Raji (cell line): Measurements from ENCODE around the gene RSF1.
A peak's percentile ranks its signal among the peaks of the same experiment; 100 is the strongest.

Experiments
- POLR2A ChIP-seq: IDR thresholded peaks from 2 replicates; pipeline ENCODE4 v1.6.1; 2011; ENCODE audit warnings: low read depth, low read length, control low read depth; ENCODE audit not compliant: insufficient read depth

The RSF1 gene

DNA sequence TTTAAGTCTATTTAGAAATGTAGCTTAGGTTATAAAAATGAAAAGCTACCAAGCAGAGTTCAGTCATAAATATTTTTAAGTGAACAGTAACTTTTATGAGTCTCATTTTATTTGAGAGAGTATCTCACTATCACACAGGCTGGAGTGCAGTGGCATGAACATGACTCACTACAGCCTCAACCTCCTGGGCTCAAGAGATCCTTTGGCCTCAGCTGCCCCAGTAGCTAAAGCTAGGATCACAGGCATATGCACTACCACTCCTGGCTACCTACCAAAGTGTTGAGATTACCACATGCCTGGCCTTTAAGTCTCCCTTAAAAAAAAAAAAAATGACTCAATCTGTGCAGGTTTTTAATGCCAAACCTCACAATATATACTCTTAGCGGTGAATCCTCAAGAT is 148.3 kb downstream of the RSF1 start:
- TF ChIP-seq POLR2A = no peak

DNA sequence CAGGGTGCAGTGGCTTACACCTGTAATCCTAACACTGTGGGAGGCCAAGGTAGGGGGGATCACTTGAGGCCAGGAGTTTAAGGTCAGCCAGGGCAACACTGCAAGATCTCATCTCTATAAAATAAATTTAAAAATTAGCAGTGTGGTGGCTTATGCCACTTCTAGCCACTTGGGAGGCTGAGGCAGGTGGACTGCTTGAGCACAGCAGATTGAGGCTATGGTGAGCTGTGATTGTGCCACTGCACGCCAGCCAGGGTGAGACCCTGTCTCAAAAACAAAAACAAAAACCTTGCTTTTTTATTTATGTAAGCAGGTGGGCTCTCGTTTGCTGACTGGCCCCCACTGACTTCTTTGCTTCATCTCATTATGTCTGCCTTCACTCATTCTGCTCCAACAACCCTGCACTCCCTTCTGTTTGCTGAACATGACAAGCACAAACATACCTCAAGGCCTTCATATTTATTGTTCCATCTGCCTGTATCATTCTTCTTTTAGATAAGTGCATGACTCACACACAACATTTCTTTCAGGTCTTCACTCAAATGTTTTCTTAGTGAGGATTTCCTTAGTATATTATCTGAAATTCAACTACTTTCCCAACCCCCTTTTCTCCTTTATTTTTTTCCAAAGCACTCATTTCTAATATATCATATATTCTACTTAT is 150.5 kb downstream of the RSF1 start:
- TF ChIP-seq POLR2A = no peak

- TF ChIP-seq POLR2A = no peak
These were observed 151.8 kb downstream of the RSF1 start for GRCh38 chr11:77668760-77669159.

DNA sequence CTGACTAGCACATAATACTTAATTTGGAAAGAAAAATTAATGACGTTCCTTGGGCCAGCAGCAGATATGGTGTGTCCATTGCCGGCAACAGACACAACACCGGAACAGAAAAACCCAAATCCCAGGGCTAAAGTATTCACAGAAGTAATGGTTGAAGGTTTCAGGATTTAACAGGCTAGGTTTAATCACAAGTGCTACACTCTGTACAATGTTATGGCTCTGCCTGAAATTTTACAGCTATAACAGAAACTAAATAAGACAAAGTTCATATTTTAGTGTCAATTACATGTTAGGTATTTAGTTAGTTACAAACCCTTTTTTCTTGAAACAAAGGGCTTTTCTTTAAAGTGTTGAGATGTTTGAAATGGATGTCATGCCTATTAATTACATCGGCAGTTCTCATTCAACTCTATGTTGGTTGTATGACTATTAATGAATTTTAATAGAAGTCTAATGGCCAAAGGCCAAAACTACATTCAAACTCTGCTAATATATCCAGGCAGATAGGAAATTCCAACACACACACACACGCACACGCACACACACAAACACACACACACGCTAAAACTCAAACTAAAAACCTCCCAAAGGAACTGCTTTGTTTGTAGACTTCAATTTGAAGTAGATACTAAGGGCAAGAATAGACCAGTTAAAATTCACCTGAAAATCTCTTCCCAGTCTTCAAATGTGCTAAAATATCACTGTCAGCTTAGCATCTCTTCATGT is 155.1 kb downstream of the RSF1 start:
- TF ChIP-seq POLR2A = no peak

- TF ChIP-seq POLR2A = no peak
These were observed 158.9 kb downstream of the RSF1 start for GRCh38 chr11:77661670-77662069.

GRCh38 chr11:77660947-77661346 is 159.6 kb downstream of the RSF1 start:
- TF ChIP-seq POLR2A = no peak

GRCh38 chr11:77658213-77659013 is 162.1 kb downstream of the RSF1 start:
- no peak for TF ChIP-seq POLR2A

DNA sequence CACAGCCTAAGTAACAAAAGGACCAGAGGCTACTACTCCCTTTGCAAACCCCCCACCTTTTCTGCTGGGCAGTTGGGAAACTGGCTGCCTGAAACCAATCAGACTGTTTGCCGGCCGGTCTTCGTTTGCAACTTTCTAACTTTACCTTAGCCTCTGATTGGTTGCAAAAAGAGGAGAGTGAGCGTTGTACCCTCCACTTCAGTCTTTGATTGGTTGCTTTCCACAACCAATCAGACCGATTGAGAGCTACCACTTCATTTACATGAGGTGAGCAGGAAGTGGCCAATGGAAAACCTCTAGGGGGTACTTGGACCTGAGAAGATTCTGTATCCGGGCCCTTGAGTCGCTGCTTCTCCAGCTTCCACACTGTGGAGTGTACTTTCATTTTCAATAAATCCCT is 164.2 kb downstream of the RSF1 start:
- TF ChIP-seq POLR2A = no peak

GRCh38 chr11:77654770-77655434 is 165.6 kb downstream of the RSF1 start:
- TF ChIP-seq POLR2A = no peak

- TF ChIP-seq POLR2A = no peak
These were observed 170.4 kb downstream of the RSF1 start for GRCh38 chr11:77650123-77650522.

DNA sequence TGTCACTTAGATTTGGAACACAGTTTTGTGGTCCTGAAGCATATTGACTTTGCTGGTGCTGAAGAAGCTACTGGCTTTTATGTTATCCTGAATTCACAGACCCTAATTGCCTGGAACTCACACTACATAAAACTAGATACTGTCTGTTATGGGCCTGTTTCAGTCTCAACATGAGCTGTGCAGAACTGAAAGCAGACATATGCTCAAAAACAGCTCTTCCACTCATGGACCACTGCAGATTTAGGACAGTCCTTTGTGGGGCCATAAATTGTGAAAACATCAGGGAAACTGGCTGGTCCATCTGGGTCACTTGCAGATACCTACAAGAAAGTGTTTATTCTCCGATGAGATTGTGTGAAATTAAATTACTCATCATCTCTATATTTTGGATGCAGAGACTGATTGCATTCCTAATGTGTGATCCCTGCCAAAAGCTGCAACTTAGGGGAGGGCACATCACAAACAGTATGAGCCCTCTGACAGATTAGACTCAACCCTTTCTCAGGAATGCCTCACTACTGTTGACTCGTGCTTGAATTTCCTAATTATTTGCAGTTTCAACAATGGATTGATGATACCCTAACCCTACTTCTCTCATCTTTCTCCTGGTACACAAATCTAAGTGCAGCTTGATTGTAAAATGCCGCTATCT is 172.7 kb downstream of the RSF1 start:
- TF ChIP-seq POLR2A = no peak

GRCh38 chr11:77644887-77645286 is 175.6 kb downstream of the RSF1 start:
- no peak for TF ChIP-seq POLR2A

GRCh38 chr11:77642228-77642627 is 178.3 kb downstream of the RSF1 start:
- no peak for TF ChIP-seq POLR2A

GRCh38 chr11:77637345-77638165 is 183.0 kb downstream of the RSF1 start, which contains the start of gene CLNS1A:
TSS of gene CLNS1A (minus strand) at chr11:77637794. CDS start at chr11:77637714, 80 bp downstream.
- TF ChIP-seq POLR2A = peak; percentile 94

- no peak for TF ChIP-seq POLR2A
These were observed 183.7 kb downstream of the RSF1 start for GRCh38 chr11:77636731-77637344.
